PC-9 (cell line): ENCODE data around the gene JTB. TPM values are rescaled to one million over a fixed set of nuclear protein-coding genes. Genes with fewer than 3 reads are reported as not detected.
"Not testable (repeated sequence)": the region's sequence is repeated elsewhere in the genome, so short reads cannot be mapped to it uniquely, and the experiment has no call there.

Experiments
- BruUV-seq: library from RNA; stranded (reverse); fragments of 400-500 nt; replicated peaks from 2 replicates; lab custom pipeline; 2021; lab: Mats Ljungman, UMichigan
- CTCF ChIA-PET: fragments of 300-600 bp; sonication (Branson Sonifier 250); formaldehyde crosslinking; loops from one replicate; lab custom pipeline; 2022; ENCODE audit warnings: antibody characterized with exemption; lab: Charles Lee
- POLR2A ChIA-PET: fragments of 300-600 bp; sonication (Branson Sonifier 250); formaldehyde crosslinking; loops from one replicate; lab custom pipeline; 2022; ENCODE audit warnings: antibody characterized with exemption; ENCODE audit not compliant: unreplicated experiment; lab: Charles Lee
- DNase-seq, 2 experiments: peaks; one replicate each; pipeline versions ENCODE4 v3.0.0 to v3.0.0-alpha.2; 2015 to 2022; ENCODE audit warnings: mixed read lengths in 1 of 2
- H2AFZ ChIP-seq: fragments of 200-600 bp; sonication (generic); 2 replicates; pipeline ENCODE4 v1.8.1; 2017; ENCODE audit warnings: antibody characterized with exemption
- H3F3A ChIP-seq: fragments of 200-600 bp; sonication (generic); 2 replicates; pipeline ENCODE4 v1.8.1; 2017; ENCODE audit warnings: antibody characterized with exemption, mild to moderate bottlenecking, low read depth; ENCODE audit not compliant: insufficient read depth
- H3K27ac ChIP-seq: fragments of 200-600 bp; sonication (generic); 2 replicates; pipeline ENCODE4 v1.6.1; 2016; ENCODE audit warnings: mixed run types
- H3K27me3 ChIP-seq: fragments of 200-600 bp; sonication (generic); 2 replicates; pipeline ENCODE4 v1.6.1; 2016; ENCODE audit warnings: low read depth, mixed run types; ENCODE audit not compliant: insufficient read depth
- H3K36me3 ChIP-seq: fragments of 200-600 bp; sonication (generic); 2 replicates; pipeline ENCODE4 v1.6.1; 2016; ENCODE audit warnings: low read depth, mixed run types
- H3K4me1 ChIP-seq: fragments of 200-600 bp; sonication (generic); replicated peaks from 2 replicates; pipeline ENCODE4 v1.6.1; 2016; ENCODE audit warnings: mixed run types; ENCODE audit not compliant: insufficient read depth
- H3K4me2 ChIP-seq: fragments of 200-600 bp; sonication (generic); 2 replicates; pipeline ENCODE4 v1.6.1; 2017; ENCODE audit warnings: mixed run types
- H3K4me3 ChIP-seq: fragments of 200-600 bp; sonication (generic); 2 replicates; pipeline ENCODE4 v1.6.1; 2016; ENCODE audit warnings: mixed run types
- H3K79me2 ChIP-seq: fragments of 200-600 bp; sonication (generic); 2 replicates; pipeline ENCODE4 v1.6.1; 2017; ENCODE audit warnings: low read depth, mixed run types
- H3K9me2 ChIP-seq: fragments of 200-600 bp; sonication (generic); 2 replicates; pipeline ENCODE4 v1.8.1; 2017; ENCODE audit warnings: mild to moderate bottlenecking; ENCODE audit not compliant: insufficient read depth
- H3K9me3 ChIP-seq: fragments of 200-600 bp; sonication (generic); 2 replicates; pipeline ENCODE4 v1.8.1; 2016; ENCODE audit warnings: low read depth; ENCODE audit not compliant: insufficient read depth
- H4K20me1 ChIP-seq: fragments of 200-600 bp; sonication (generic); 2 replicates; pipeline ENCODE4 v1.8.1; 2017; ENCODE audit not compliant: insufficient read depth
- CTCF ChIP-seq: fragments of 200-600 bp; sonication (generic); conservative IDR thresholded peaks from 2 replicates; pipeline ENCODE4 v1.6.1; 2017; ENCODE audit warnings: mixed run types, antibody characterized with exemption, mild to moderate bottlenecking, moderate library complexity
- EZH2 ChIP-seq: fragments of 200-600 bp; sonication (generic); IDR thresholded peaks from 2 replicates; pipeline ENCODE4 v1.8.0; 2017; ENCODE audit warnings: antibody characterized with exemption, low read depth
- intact Hi-C: fragments of 100-400 bp; cut with micrococcal nuclease; formaldehyde crosslinking; loops from one replicate; pipeline ENCODE4 v1.10.0; 2022; ENCODE audit not compliant: unreplicated experiment
- total RNA-seq: library from RNA; stranded (reverse); gene quantifications from 2 replicates; pipeline ENCODE4 v1.2.3, GENCODE V29; 2021

JTB gene
- total RNA-seq, 1 experiment from 2014 or later: 106 TPM

GRCh38 chr1:154014154-154014907 is 36.9 kb upstream of the JTB start:
- no peaks in the 10 kb centered on the region for H3K9me2 ChIP-seq
- POLR2A ChIA-PET: interaction anchor here (0.7 kb wide), 1 partner anchor 130 kb away, joined by 6 read pairs; no protein-coding TSS in a partner anchor
- no peaks in the 10 kb centered on the region for H3K36me3 ChIP-seq
- H3K4me2 ChIP-seq: no peak overlapping the region
- H3K4me1 ChIP-seq: no peaks in the 10 kb centered on the region
- H3K9me3 ChIP-seq: no peaks in the 10 kb centered on the region
- intact Hi-C loops: no loop called here
- BruUV-seq: no TSS peak
- no peak for TF ChIP-seq CTCF
- no peak for TF ChIP-seq EZH2
- CTCF ChIA-PET: interaction anchor here (0.5 kb wide), 1 partner anchor 10 kb away, joined by 5 read pairs; no protein-coding TSS in a partner anchor
- no peak overlapping the region for H3K27ac ChIP-seq
- H2AFZ ChIP-seq: no peak overlapping the region
- no peak overlapping the region for H3K4me3 ChIP-seq
- H3K79me2 ChIP-seq: no peaks in the 10 kb centered on the region
- no peaks in the 10 kb centered on the region for H3F3A ChIP-seq
- no peak for DNase-seq
- no peaks in the 10 kb centered on the region for H3K27me3 ChIP-seq
- no peaks in the 10 kb centered on the region for H4K20me1 ChIP-seq

GRCh38 chr1:154012543-154012942 is 35.1 kb upstream of the JTB start:
- H3K9me2 ChIP-seq, intact Hi-C loops, H3K27ac ChIP-seq, H3K4me2 ChIP-seq, DNase-seq, H4K20me1 ChIP-seq, H3K36me3 ChIP-seq, H2AFZ ChIP-seq, POLR2A ChIA-PET, H3K79me2 ChIP-seq, H3F3A ChIP-seq, H3K27me3 ChIP-seq, H3K4me1 ChIP-seq, H3K4me3 ChIP-seq, H3K9me3 ChIP-seq, BruUV-seq, CTCF ChIA-PET: not testable (repeated sequence)

GRCh38 chr1:154012129-154012528 is 34.7 kb upstream of the JTB start:
- ChIA-PET CTCF (no interaction called here), POLR2A (no interaction called here)

More at GRCh38 chr1:154012129-154012528, 34.7 kb upstream of the JTB start:
- no peaks in the 10 kb centered on the region for H3F3A ChIP-seq
- no peaks in the 10 kb centered on the region for H3K79me2 ChIP-seq
- intact Hi-C loops: no loop called here
- no peak overlapping the region for H3K27ac ChIP-seq
- no peaks in the 10 kb centered on the region for H3K9me3 ChIP-seq
- H3K4me2 ChIP-seq: no peak overlapping the region
- BruUV-seq: no TSS peak
- no peak for TF ChIP-seq CTCF
- no peak for TF ChIP-seq EZH2
- no peaks in the 10 kb centered on the region for H3K4me1 ChIP-seq
- no peaks in the 10 kb centered on the region for H3K9me2 ChIP-seq
- no peaks in the 10 kb centered on the region for H3K36me3 ChIP-seq
- no peaks in the 10 kb centered on the region for H3K27me3 ChIP-seq
- H4K20me1 ChIP-seq: no peaks in the 10 kb centered on the region
- no peak overlapping the region for H3K4me3 ChIP-seq
- no peak for DNase-seq
- no peak overlapping the region for H2AFZ ChIP-seq
